GM12874 (cell line): ENCODE measurements around the gene B3GALT4.

ENCODE experiments used
- TF ChIP-seq, protein P1 (sequence below): IDR thresholded peaks from 2 replicates; pipeline ENCODE4 v1.5.1; 2011; ENCODE audit warnings: low read depth, mild to moderate bottlenecking, control low read depth, low read length, moderate library complexity; ENCODE audit not compliant: insufficient read depth

The B3GALT4 gene

DNA sequence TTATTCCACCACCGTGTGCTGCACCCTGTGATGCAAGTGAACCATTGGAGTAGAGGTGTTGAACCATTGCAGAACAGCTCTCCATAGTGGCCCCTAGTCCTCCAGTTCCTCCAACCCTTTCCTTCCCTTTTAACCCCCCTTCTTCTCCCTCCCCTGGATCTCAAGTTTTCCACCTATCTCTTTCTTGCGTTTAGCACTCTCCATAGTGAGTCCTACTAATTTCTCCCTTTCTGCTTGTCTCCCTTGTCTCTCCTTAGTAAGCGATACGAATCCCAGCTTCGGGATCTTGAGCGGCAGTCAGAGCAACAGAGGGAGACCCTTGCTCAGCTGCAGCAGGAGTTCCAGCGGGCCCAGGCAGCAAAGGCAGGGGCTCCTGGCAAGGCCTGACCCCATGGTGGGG lies 13.5 kb downstream of the B3GALT4 start:
- TF ChIP-seq, protein P1, sequence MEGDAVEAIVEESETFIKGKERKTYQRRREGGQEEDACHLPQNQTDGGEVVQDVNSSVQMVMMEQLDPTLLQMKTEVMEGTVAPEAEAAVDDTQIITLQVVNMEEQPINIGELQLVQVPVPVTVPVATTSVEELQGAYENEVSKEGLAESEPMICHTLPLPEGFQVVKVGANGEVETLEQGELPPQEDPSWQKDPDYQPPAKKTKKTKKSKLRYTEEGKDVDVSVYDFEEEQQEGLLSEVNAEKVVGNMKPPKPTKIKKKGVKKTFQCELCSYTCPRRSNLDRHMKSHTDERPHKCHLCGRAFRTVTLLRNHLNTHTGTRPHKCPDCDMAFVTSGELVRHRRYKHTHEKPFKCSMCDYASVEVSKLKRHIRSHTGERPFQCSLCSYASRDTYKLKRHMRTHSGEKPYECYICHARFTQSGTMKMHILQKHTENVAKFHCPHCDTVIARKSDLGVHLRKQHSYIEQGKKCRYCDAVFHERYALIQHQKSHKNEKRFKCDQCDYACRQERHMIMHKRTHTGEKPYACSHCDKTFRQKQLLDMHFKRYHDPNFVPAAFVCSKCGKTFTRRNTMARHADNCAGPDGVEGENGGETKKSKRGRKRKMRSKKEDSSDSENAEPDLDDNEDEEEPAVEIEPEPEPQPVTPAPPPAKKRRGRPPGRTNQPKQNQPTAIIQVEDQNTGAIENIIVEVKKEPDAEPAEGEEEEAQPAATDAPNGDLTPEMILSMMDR: no peak

DNA sequence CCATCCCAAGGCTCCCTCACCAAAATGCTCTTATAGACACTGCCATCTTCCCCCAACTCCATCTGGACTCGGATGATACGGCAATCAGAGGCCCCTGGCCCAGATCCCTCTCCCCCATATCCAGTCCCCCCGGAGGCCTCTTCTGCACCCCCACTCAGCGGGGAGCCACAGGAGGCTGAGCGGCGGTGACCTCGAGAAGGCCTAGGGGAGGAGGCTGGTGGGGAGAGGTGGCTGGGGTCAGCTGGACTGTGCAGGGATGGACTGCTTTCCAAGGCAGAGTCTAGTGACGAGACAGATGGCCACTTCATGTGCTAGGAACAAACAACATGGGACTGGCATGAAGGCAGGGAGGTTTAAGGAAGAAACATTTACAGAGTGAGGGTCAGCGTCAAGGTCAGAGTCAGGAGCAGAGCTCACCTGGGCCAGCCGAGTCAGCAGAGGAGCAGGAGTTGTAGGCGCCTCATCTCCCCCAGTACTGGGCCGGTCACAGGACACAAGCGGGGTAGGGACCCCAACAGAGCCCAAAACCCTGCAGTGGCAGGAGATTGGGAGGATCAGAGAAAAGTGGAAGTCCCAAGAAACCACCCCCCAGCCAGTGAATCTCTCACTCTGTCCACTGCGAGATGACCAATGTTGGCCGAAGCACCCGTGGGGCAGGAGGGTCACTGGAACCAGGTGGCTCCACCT lies 16.2 kb downstream of the B3GALT4 start:
- TF ChIP-seq, protein P1: no peak

DNA sequence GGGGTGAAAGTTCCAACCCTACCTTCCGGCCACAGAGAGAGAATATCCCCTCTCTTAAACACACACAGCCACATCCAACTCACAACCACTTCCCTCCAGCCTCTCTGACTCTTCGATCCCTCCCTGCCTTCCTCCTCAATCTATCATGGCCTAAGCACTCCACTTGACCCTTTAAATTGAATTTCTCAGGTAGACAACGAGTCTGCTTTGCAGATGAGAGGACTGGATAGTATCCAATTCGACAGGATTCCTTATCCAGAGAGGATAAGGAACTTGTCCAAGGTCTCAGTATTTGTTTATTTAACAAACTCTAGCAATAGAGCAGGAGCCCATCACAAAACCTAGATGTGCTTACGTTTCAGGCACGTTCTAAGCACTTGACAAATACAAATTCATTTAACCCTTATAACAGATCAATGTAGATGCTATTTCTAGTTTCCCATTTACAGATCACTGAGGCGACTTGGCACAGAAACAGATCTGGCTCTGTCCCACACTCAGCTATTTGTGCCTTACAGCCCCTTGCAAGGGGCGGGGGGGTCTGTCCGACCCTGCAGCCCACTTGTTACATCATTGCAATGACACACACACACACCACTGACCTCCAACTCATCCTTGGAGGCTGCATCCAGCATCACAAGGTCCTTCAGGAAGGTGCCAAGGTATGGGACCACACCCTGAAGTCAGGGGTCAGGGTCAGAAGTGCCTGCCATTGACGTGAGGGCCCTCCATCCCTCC lies 17.3 kb downstream of the B3GALT4 start:
- TF ChIP-seq, protein P1: no peak

DNA sequence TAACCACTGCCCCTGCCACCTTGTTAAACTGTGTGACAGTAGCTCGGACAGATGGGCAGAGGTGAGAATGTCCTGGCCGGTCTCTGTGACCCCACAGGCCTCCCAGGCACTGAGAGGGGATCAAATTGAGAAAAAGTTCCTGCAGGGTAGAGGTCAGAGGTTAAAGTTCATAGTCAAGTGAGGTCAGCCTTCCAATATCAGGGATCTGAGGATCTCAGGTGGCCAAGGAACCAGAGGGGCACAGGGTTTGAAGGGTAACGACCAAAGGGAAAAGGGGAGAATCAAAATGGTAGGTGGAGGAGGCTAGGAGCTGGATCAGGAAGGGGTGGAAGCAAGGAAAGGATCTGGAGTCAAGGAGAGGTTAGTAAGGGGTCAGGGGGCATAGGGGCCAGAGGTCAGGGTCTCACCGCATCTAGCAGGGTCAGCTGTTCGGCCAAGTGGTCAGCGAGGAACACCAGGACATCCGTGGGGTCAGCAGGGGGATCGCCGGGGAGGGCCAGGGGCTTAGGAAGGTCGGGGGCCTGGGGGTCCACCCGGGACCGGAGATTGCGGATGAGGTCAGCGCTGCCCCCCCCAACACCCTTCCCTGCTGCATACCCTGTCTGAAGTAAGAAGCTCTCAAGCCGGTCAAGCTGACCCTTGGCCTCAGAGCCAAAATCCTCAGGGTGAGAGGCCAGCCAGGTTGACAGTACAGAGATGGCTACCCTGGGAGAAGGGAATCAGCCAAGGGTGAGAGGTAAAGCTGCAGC lies 18.9 kb downstream of the B3GALT4 start:
- TF ChIP-seq, protein P1: no peak

DNA sequence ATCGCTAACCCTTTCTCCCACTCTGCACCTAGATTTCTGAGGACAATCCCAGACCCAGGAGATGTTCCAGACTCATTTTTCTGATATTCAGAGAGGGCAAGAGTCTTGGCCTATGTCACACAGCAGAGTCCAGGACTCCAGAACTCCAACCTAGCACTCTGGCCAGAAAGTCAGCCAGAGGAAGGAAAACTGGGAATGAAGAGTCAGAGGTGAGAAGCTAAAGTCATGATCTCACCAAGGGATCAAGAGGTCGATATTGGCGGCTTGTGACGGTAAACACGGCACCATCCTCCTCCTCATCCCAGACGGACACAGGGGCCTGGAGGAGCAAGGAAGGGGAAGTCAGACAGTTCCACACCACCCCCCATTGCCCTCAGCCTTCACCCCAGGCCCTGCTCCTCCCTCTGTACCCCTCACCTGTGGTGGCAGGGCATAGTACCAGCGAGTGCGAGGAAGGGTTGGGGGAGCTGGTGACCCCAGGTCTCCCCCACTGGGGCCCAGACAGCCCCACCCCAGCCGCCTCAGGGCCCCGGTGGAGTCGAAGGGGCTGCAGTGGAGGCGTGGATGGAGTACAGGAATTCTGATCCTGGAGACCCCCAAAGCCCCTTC lies 20.0 kb downstream of the B3GALT4 start:
- TF ChIP-seq, protein P1: no peak

DNA sequence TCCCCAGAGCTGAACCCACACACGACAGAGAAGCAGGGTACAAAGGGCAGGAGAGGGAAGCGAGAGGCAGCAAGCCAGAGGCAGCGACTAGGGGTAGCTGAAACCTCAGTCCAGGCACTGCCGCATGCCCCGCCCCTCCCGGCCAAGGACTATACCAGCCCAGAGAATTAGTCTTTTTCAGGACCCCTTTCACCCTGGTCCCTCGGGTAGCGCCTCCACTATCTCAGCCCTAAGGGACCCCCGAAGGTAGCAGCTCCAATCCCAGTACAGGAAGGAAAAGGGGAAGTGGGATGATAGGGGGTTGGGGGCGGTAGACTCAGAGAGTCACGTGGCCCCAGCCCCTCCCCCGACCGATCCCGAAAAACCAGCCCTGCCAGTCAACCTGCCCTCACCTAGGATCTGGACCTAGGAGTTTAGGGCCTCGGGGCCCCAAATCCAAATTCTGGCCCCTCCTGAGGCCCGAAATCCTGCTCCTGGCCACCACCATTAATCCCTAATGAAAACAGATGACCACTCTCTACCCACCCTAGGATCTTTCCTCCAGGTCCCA lies 20.6 kb downstream of the B3GALT4 start:
- TF ChIP-seq, protein P1: no peak
